Astrocyte of the spinal cord (primary cell): ENCODE data around the gene PRKCH.

ENCODE experiments used
- DNase-seq: peaks from one replicate; pipeline ENCODE4 v3.0.0; 2011; ENCODE audit warnings: low read depth, low spot score
- H3K4me3 ChIP-seq: 2 replicates; pipeline ENCODE4 v1.5.1; 2011; ENCODE audit warnings: low read depth, mild to moderate bottlenecking, low read length, moderate library complexity
- in situ Hi-C: cut with HindIII; loops from 2 replicates; pipeline ENCODE4 v1.10.0; 2017; ENCODE audit warnings: low sequenced_read_pairs
- TF ChIP-seq, protein P1 (sequence below): IDR thresholded peaks from 2 replicates; pipeline ENCODE4 v1.5.1; 2012; ENCODE audit warnings: low read depth, mild to moderate bottlenecking, low read length, inconsistent platforms

Gene PRKCH

DNA sequence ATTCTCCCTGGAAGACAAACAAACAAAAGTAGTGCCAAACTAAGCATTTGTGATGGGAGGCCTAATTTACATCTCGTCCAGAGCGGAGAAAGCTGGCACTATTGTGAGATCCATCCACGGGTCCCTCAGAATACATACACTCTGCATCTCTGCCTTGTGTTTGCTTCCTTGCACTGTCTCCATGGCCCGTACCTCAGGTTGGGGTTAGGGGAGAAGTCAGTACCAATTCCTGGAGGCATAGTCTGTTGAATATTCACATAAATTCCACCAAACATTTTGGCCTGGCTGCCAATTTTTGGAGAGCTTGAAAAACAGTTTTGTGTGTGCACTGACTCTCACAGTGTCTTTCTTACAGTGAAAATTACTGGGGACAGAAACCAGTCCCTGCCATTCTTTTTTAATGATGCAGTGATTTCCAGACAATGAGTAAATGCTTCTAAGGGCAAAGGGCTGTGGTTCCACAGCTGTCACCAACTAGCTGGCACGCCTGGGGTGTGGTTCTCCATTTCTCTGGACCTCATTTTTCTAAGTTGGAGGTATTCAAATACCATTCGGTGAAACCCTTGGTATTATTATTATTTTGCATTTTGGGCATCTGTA, 254.3 kb downstream of the PRKCH start:
- H3K4me3 ChIP-seq, result no peak overlapping the region
- in situ Hi-C loops, result no loop called here
- TF ChIP-seq, protein P1, sequence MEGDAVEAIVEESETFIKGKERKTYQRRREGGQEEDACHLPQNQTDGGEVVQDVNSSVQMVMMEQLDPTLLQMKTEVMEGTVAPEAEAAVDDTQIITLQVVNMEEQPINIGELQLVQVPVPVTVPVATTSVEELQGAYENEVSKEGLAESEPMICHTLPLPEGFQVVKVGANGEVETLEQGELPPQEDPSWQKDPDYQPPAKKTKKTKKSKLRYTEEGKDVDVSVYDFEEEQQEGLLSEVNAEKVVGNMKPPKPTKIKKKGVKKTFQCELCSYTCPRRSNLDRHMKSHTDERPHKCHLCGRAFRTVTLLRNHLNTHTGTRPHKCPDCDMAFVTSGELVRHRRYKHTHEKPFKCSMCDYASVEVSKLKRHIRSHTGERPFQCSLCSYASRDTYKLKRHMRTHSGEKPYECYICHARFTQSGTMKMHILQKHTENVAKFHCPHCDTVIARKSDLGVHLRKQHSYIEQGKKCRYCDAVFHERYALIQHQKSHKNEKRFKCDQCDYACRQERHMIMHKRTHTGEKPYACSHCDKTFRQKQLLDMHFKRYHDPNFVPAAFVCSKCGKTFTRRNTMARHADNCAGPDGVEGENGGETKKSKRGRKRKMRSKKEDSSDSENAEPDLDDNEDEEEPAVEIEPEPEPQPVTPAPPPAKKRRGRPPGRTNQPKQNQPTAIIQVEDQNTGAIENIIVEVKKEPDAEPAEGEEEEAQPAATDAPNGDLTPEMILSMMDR, result no peak
- no peak for DNase-seq

DNA sequence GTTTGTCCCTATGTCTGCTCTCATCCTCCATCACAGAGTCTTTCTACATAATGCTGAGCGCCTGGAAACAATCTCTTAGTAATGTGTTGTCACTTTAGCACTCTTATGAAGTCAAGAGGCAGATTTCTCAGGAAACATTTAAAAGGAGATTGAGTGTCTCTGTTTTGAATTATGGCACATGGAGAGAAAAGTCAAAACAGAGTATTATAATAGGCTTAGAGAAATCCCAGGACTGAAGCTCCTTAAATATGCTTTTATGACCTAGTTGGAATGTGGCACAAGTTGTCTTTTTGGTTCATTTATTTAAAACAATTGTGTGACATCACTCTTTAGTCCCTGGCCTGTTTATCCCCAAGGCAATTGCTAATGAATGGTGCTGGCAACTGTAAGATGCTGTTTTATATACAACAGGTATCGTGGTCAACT, 256.1 kb downstream of the PRKCH start:
- in situ Hi-C loops, result no loop called here

DNA sequence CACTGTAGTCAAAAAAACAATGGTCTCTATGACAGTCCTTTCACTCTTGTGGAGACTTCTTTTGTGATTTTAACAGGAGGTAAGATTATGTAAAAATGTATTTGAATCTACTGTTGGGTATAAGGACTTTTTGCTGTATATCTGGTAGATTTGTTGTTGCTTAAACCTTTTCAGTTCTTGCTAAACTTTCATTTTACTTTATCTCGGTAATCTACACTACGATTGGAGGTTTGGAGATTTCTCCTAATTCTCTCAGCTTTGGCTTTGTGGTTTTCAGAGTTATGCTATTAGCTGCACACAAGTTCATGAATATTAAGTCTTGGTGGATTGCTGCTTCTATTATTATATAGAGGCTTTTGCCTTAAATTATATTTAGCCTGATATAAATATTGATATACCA, 257.4 kb downstream of the PRKCH start:
- TF ChIP-seq, protein P1, result no peak
- peak; percentile 29 for DNase-seq
- in situ Hi-C loops, result no loop called here
- H3K4me3 ChIP-seq, result no peak overlapping the region

More for the DNA sequence above, 256.1 kb downstream of the PRKCH start:
- DNase-seq, result no peak
- H3K4me3 ChIP-seq, result no peak overlapping the region
- TF ChIP-seq, protein P1, result no peak

DNA sequence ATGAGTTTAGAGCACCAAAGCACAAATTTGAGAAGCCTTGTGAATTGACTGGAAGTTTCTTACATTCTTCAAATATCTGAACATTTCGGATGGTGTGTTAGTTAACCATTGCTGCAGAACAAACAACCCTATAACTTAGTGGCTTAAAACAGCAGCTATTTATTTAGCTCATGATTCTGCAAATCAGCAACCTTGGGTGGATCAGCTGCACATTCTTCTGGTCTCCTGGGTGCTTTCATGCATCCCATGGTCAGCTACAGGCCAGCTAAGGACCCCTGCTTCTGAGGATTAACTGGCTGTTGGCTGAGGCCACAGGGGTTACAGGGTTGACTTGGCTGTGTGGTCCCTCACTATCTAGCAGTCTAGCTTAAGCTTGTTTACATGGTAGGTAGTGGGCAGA, 260.0 kb downstream of the PRKCH start:
- H3K4me3 ChIP-seq, result no peak overlapping the region
- in situ Hi-C loops, result no loop called here
- TF ChIP-seq, protein P1, result no peak
- no peak for DNase-seq

DNA sequence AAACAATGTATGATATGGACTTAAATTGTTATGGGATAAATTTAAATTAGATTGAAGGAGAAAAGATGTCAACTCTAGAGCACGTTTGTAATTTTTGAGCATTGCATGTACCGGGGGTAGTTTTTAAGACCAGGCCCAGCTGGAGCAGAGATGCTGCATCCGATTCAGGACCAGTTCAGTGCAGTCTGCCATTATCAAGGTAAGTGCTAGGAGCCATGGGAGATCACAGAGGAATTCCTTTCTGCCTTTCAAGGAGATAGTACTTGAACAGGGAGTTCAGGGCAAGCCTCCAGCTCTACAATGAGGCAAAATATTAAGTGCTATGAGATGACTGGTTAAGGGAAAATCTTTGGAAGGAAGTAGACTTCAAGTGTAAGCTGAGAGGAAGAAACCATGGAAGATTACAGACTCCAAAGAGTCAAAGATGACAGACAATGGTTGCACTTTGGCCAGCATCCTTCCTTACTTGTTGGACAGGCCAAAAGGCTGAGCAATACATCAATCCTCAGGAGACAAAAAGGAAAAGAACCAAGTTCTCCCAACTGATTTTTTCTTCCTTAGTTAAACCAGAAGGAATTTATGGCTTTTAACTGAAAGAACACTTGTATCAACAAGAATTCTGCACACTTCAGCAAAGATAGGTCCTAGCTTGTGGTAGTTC, 260.7 kb downstream of the PRKCH start:
- peak; percentile 45 for DNase-seq
- TF ChIP-seq, protein P1, result no peak
- no peak overlapping the region for H3K4me3 ChIP-seq
- in situ Hi-C loops, result no loop called here

DNA sequence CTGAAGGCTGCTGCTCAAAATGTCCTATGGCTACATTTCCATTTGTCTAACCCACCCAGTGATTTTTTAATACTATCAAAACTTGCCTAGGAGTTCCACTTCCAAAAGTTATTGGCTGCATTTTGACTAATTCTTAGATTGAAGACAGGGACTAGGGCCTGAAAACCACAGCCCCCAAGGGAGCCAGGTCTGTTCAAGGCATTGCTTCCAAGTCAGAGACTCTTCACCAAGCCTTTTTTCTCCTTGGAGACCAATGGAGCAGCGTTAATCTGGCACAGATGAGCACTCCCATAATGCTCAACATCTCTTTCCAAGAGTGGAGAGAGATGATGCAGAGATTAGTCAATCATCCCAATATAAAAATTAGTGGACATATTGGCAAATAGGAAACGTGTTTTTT, 261.4 kb downstream of the PRKCH start:
- H3K4me3 ChIP-seq, result no peak overlapping the region
- in situ Hi-C loops, result no loop called here
- no peak for DNase-seq
- TF ChIP-seq, protein P1, result no peak
